ENCODE measurements around the gene CATSPERB.

The CATSPERB gene

GRCh38 chr14:91737619-91738018, 5.7 kb upstream of the CATSPERB start:
- CTCF ChIA-PET, result no interaction called here
- H3K4me3 ChIP-seq (ENCODE audit: low read depth, low read length), result no peak overlapping the region
- no peak for TF ChIP-seq CTCF (IDR thresholded peaks at IDR 0.05; ENCODE audit: insufficient read depth, low read length, missing control alignments)
- POLR2A ChIA-PET, result no interaction called here
- no peak for DNase-seq (ENCODE audit: low read depth, low spot score)

- H3K4me3 ChIP-seq (ENCODE audit: low read depth, low read length), result no peak overlapping the region
- TF ChIP-seq CTCF (IDR thresholded peaks at IDR 0.05; ENCODE audit: insufficient read depth, low read length, missing control alignments), result no peak
- CTCF ChIA-PET, result no interaction called here
- DNase-seq (ENCODE audit: low read depth, low spot score), result no peak
- POLR2A ChIA-PET, result no interaction called here
These were observed 1.1 kb upstream of the CATSPERB start for GRCh38 chr14:91732859-91733477.

- DNase-seq (ENCODE audit: low read depth, low spot score), result no peak
- POLR2A ChIA-PET, result no interaction called here
- H3K4me3 ChIP-seq (ENCODE audit: low read depth, low read length), result no peak overlapping the region
- CTCF ChIA-PET, result no interaction called here
- no peak for TF ChIP-seq CTCF (IDR thresholded peaks at IDR 0.05; ENCODE audit: insufficient read depth, low read length, missing control alignments)
These were observed 553 bp upstream of the CATSPERB start for GRCh38 chr14:91732439-91732838.

- TF ChIP-seq CTCF (IDR thresholded peaks at IDR 0.05; ENCODE audit: insufficient read depth, low read length, missing control alignments), result no peak
- no peak overlapping the region for H3K4me3 ChIP-seq (ENCODE audit: low read depth, low read length)
- POLR2A ChIA-PET, result no interaction called here
- DNase-seq (ENCODE audit: low read depth, low spot score), result no peak
- CTCF ChIA-PET, result no interaction called here
These were observed 868 bp downstream of the CATSPERB start for GRCh38 chr14:91731018-91731417.

GRCh38 chr14:91729756-91730155, 2.1 kb downstream of the CATSPERB start:
- no peak for TF ChIP-seq CTCF (IDR thresholded peaks at IDR 0.05; ENCODE audit: insufficient read depth, low read length, missing control alignments)
- DNase-seq (ENCODE audit: low read depth, low spot score), result no peak
- ChIA-PET POLR2A (no interaction called here), CTCF (no interaction called here)
- H3K4me3 ChIP-seq (ENCODE audit: low read depth, low read length), result no peak overlapping the region

GRCh38 chr14:91728616-91729183, 3.2 kb downstream of the CATSPERB start:
- POLR2A ChIA-PET, result no interaction called here
- H3K4me3 ChIP-seq (ENCODE audit: low read depth, low read length), result no peak overlapping the region
- no peak for TF ChIP-seq CTCF (IDR thresholded peaks at IDR 0.05; ENCODE audit: insufficient read depth, low read length, missing control alignments)
- CTCF ChIA-PET, result no interaction called here
- DNase-seq (ENCODE audit: low read depth, low spot score), result no peak
